AG09309 (cell line): Measurements from ENCODE around the gene ROS1.

ENCODE experiments used
- DNase-seq: peaks from one replicate; pipeline ENCODE4 v3.0.0-alpha.2; 2010; ENCODE audit warnings: low read depth
- H3K4me3 ChIP-seq: 2 replicates; pipeline ENCODE4 v1.5.1; 2011; ENCODE audit warnings: mild to moderate bottlenecking, low read depth, low read length, moderate library complexity; ENCODE audit not compliant: control insufficient read depth
- TF ChIP-seq, protein P1 (sequence below): IDR thresholded peaks from 2 replicates; pipeline ENCODE4 v1.5.1; 2011; ENCODE audit warnings: mild to moderate bottlenecking, low read depth, low read length, inconsistent platforms; ENCODE audit not compliant: insufficient read depth, control insufficient read depth; ENCODE audit errors: missing control alignments

Gene ROS1

DNA sequence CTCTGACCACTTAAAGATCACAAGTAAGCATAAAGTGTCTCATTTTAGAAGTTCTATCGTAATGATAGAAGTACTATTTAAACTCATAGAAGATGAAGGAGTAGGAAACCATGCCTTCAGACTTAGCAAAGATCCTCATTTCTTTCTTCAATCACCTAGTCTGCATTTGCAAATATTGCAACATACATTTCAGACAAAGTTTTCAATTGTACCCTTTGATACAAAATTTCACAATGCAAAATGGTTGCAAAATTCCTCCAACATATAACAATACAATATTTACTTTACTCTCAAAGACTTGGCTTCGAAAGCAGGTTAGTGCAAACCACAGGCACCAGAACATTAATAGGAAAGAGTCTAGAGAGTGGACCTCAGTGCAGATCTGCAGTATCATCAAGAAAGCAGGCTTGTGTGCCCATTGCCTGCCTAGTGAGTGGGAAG is 16.1 kb upstream of the ROS1 start:
- TF ChIP-seq, protein P1, sequence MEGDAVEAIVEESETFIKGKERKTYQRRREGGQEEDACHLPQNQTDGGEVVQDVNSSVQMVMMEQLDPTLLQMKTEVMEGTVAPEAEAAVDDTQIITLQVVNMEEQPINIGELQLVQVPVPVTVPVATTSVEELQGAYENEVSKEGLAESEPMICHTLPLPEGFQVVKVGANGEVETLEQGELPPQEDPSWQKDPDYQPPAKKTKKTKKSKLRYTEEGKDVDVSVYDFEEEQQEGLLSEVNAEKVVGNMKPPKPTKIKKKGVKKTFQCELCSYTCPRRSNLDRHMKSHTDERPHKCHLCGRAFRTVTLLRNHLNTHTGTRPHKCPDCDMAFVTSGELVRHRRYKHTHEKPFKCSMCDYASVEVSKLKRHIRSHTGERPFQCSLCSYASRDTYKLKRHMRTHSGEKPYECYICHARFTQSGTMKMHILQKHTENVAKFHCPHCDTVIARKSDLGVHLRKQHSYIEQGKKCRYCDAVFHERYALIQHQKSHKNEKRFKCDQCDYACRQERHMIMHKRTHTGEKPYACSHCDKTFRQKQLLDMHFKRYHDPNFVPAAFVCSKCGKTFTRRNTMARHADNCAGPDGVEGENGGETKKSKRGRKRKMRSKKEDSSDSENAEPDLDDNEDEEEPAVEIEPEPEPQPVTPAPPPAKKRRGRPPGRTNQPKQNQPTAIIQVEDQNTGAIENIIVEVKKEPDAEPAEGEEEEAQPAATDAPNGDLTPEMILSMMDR: no peak
- no peak overlapping the region for H3K4me3 ChIP-seq
- no peak for DNase-seq

DNA sequence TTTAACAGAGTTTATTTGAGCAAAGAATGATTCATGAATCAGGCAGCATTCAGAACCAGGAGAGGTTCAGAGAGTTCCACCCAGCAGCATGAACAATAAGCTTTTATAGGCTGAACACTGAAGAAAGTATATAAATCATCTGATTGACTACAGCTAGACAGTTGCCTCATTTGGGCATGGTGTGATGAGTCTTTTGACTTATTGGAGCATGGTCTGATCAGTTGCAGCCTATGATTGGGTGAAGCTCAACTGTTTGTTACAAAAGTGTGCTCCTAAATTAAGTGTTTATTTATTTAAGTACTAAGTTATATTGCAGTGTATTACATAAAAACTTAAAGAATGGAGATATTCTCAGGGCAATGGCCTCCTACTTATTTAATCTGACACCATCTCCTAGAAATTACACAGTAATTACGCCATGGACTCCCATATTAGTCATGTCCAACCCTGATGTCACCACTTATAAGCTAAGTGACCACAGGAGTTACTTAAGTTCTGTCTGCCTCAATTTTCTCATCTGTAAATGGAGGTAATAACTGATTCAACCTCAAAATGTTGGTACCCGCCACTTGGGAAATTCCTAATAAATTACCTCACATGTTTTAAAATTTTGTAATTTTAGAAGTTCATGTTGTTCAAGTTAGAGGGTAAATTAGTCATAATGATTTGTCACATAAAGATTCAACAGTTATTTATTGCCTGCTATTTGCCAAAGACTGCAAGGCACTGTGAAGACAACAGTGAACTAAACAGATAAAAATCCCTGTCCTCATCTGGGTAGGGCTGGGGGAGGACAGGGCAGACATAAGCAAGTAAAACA is 15.2 kb upstream of the ROS1 start:
- no peak overlapping the region for H3K4me3 ChIP-seq
- TF ChIP-seq, protein P1: no peak
- DNase-seq: peak; percentile 99

DNA sequence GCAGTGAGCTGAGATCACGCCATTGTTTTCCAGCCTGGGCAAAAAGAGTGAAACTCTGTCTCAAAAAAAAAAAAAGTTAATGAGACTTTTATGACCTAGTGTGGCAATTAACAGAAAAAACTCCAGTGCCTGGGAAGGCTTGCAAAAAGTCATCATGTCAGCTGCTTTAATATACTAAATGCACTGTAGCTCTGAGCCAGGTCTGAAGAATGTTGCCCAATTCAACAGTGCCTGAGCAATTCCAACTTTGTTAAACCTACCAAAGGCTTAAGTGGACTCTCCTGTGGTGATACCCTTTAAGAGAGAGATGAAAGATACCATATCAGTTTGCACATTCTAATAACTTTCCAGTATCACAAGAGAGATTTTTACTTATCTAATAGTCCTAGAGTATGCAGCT is 6.5 kb upstream of the ROS1 start:
- TF ChIP-seq, protein P1: no peak
- DNase-seq: no peak
- no peak overlapping the region for H3K4me3 ChIP-seq

DNA sequence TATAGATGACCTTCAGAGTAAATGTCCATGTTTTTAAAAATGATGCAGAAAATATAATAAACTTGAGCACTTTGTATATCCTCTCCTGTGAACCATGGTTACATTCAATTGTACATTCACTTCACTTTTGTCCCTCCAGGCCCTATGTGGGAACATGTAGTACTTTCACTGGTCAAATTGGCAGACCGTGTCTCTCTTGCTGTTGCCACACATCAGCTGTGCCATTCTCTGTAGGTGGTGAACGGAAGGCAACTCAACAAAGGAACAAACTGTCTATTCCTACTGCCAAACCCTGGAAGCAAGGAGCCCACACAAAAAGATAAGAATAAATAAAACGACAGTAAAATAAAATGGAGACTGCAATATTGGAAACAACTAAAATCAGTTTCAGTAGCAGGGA is 2.0 kb downstream of the ROS1 start:
- no peak overlapping the region for H3K4me3 ChIP-seq
- DNase-seq: no peak
- TF ChIP-seq, protein P1: no peak

DNA sequence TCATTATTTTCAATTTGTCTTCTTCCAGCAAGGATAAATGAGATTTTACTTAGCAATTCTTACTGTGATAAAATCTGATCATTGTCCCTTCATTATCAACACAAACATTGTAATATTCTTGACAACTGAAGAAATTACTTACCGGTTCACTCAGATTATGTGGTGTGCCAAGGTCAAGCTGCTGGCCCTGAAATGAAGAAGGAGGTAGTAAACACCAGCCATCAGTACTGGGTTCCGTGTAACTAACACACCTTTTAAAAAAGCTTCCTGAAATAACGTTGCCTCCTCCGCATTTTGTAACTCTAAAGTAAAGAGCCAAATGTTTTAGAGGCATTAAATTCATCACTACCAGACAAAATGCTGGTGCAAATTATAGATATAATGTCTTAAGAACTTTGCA is 7.4 kb downstream of the ROS1 start:
- TF ChIP-seq, protein P1: no peak
- no peak overlapping the region for H3K4me3 ChIP-seq
- no peak for DNase-seq

DNA sequence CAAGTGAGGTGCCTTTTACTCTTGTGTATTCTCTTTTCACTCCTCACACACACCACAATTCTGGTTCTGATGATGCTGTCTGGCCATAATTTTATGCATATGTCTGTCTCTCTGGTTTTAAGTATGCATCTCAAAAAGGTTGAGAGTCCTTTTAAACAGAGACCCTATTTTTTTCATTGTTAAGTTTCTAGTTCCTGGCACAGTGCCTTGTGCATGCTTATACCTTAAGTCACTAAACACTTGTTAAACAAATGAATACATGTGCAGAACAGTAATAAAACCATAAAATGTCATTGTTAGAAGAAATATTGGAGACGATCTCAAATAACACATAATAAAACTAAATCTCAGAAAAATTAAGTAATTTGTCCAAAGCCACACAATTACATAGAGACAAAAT is 7.9 kb downstream of the ROS1 start:
- H3K4me3 ChIP-seq: no peak overlapping the region
- TF ChIP-seq, protein P1: no peak
- no peak for DNase-seq

DNA sequence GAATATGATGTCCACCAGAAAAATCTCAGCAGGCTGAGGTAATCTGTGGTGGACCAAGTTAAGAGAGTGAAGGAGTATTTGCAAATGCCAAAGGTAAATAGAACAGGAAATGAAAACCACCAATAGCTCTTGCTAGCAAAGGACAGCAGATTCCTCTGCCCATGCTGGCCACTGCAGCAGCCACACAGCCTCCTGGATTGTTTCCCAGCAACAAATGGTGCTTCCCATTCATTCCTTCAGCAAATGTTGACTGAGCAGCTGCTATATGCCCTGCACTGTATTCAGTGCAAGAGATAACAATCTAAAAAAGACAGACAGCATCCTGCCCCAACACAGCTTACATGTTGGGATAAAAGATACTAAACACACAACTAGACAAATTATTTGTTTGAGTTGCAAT is 11.0 kb downstream of the ROS1 start:
- TF ChIP-seq, protein P1: no peak
- no peak for DNase-seq
- no peak overlapping the region for H3K4me3 ChIP-seq
